HG03442 (cell line): ENCODE measurements around the gene ADAP2.
"Not testable (repeated sequence)": the region's sequence is repeated elsewhere in the genome, so short reads cannot be mapped to it uniquely, and the experiment has no call there.

ENCODE experiments used
- ATAC-seq: cut with Tn5 transposase; IDR thresholded peaks from one replicate; pipeline ENCODE4 v1.9.1; 2021; ENCODE audit warnings: mild to moderate bottlenecking, moderate library complexity; ENCODE audit not compliant: unreplicated experiment

Gene ADAP2

GRCh38 chr17:30967911-30968310, 46.2 kb downstream of the ADAP2 start:
- ATAC-seq: not testable (repeated sequence)

GRCh38 chr17:30969989-30970830, 48.5 kb downstream of the ADAP2 start:
- ATAC-seq: no peak

GRCh38 chr17:30970831-30971567, 49.3 kb downstream of the ADAP2 start, which contains the start of gene RNF135:
Gene RNF135 (plus strand): TSS chr17:30971039. CDS start chr17:30971074, 35 bp downstream.
- peak; percentile 57 for ATAC-seq

GRCh38 chr17:30975042-30975820, 53.5 kb downstream of the ADAP2 start:
- no peak for ATAC-seq

- not testable (repeated sequence) for ATAC-seq
Measured at GRCh38 chr17:30979919-30980318, 58.2 kb downstream of the ADAP2 start.

GRCh38 chr17:30981531-30982519, 60.1 kb downstream of the ADAP2 start:
- no peak for ATAC-seq

GRCh38 chr17:30982855-30983254, 61.1 kb downstream of the ADAP2 start:
- no peak for ATAC-seq

- ATAC-seq: no peak
Measured at GRCh38 chr17:30990458-30990857, 68.7 kb downstream of the ADAP2 start.

GRCh38 chr17:30992551-30992950, 70.8 kb downstream of the ADAP2 start:
- no peak for ATAC-seq

GRCh38 chr17:30995347-30995746, 73.6 kb downstream of the ADAP2 start:
- no peak for ATAC-seq

- ATAC-seq: no peak
Measured at GRCh38 chr17:30996486-30996885, 74.7 kb downstream of the ADAP2 start.

GRCh38 chr17:30997270-30997669, 75.5 kb downstream of the ADAP2 start:
- ATAC-seq: no peak

- ATAC-seq: no peak
Measured at GRCh38 chr17:30997842-30998241, 76.1 kb downstream of the ADAP2 start.

- no peak for ATAC-seq
Measured at GRCh38 chr17:31002047-31002446, 80.3 kb downstream of the ADAP2 start.

- ATAC-seq: no peak
Measured at GRCh38 chr17:31003225-31003866, 81.6 kb downstream of the ADAP2 start.

- ATAC-seq: no peak
Measured at GRCh38 chr17:31004160-31004559, 82.4 kb downstream of the ADAP2 start.

- no peak for ATAC-seq
Measured at GRCh38 chr17:31007695-31008373, 86.1 kb downstream of the ADAP2 start.

GRCh38 chr17:31008374-31009041, 86.8 kb downstream of the ADAP2 start:
- no peak for ATAC-seq
